GM23248 (cell line): ENCODE data around the gene SCLY. TPM values are rescaled to one million over a fixed set of nuclear protein-coding genes. Genes with fewer than 3 reads are reported as not detected.

Source experiments
- DNase-seq: peaks from one replicate; pipeline ENCODE4 v3.0.0-alpha.2; 2015
- H2AFZ ChIP-seq: fragments of 200-600 bp; sonication (generic); 2 replicates; pipeline ENCODE4 v1.6.1; 2016; ENCODE audit warnings: antibody characterized with exemption
- H3F3A ChIP-seq: fragments of 200-600 bp; sonication (generic); 2 replicates; pipeline ENCODE4 v1.6.1; 2016; ENCODE audit warnings: mild to moderate bottlenecking, antibody characterized with exemption, mixed run types; ENCODE audit not compliant: insufficient read depth
- H3K27ac ChIP-seq: fragments of 200-600 bp; sonication (generic); 2 replicates; pipeline ENCODE4 v1.5.1; 2016; ENCODE audit warnings: mild to moderate bottlenecking
- H3K27me3 ChIP-seq: fragments of 200-600 bp; sonication (generic); replicated peaks from 2 replicates; pipeline ENCODE4 v1.6.1; 2016; ENCODE audit warnings: mild to moderate bottlenecking; ENCODE audit not compliant: insufficient read depth
- H3K36me3 ChIP-seq: fragments of 200-600 bp; sonication (generic); 2 replicates; pipeline ENCODE4 v1.6.1; 2016; ENCODE audit warnings: low read depth, mild to moderate bottlenecking
- H3K4me1 ChIP-seq: fragments of 200-600 bp; sonication (generic); 2 replicates; pipeline ENCODE4 v1.6.1; 2016; ENCODE audit warnings: mild to moderate bottlenecking; ENCODE audit not compliant: insufficient read depth
- H3K4me2 ChIP-seq: fragments of 200-600 bp; sonication (generic); one replicate; pipeline ENCODE4 v1.6.1; 2016; ENCODE audit warnings: mild to moderate bottlenecking; ENCODE audit not compliant: unreplicated experiment
- H3K4me3 ChIP-seq: fragments of 200-600 bp; sonication (generic); 2 replicates; pipeline ENCODE4 v1.5.1; 2016; ENCODE audit warnings: mild to moderate bottlenecking
- H3K79me2 ChIP-seq: fragments of 200-600 bp; sonication (generic); 2 replicates; pipeline ENCODE4 v1.6.1; 2016; ENCODE audit warnings: mild to moderate bottlenecking; ENCODE audit not compliant: insufficient read depth
- H3K9ac ChIP-seq: fragments of 200-600 bp; sonication (generic); 2 replicates; pipeline ENCODE4 v1.6.1; 2016; ENCODE audit warnings: mild to moderate bottlenecking
- H3K9me2 ChIP-seq: fragments of 200-600 bp; sonication (generic); 2 replicates; pipeline ENCODE4 v1.6.1; 2016; ENCODE audit warnings: mixed run types, mild to moderate bottlenecking, moderate library complexity; ENCODE audit not compliant: insufficient read depth
- H3K9me3 ChIP-seq: fragments of 200-600 bp; sonication (generic); one replicate; pipeline ENCODE4 v1.6.1; 2017; ENCODE audit warnings: low read depth
- H4K20me1 ChIP-seq: fragments of 200-600 bp; sonication (generic); 2 replicates; pipeline ENCODE4 v1.6.0; 2016; ENCODE audit not compliant: insufficient read depth
- EZH2 ChIP-seq: fragments of 200-600 bp; sonication (generic); IDR thresholded peaks from 2 replicates; pipeline ENCODE4 v1.6.1; 2018; ENCODE audit warnings: antibody characterized with exemption, mild to moderate bottlenecking; ENCODE audit not compliant: insufficient read depth, poor library complexity, severe bottlenecking
- EZH2phosphoT487 ChIP-seq: fragments of 200-600 bp; sonication (generic); IDR thresholded peaks from 2 replicates; pipeline ENCODE4 v1.6.1; 2018; ENCODE audit warnings: antibody characterized with exemption, moderate library complexity, mild to moderate bottlenecking, low read depth; ENCODE audit not compliant: insufficient read depth
- WGBS, 2 experiments: methylation state at CpG; one replicate each; pipeline ENCODE4 v1.1.6; 2015 to 2017; ENCODE audit warnings: low lambda C conversion rate in 2 of 2, low coverage in 1 of 2; ENCODE audit errors: missing lambda C conversion rate in 2 of 2; 5-methylcytosine and 5-hydroxymethylcytosine counted together
- in situ Hi-C: fragments of 300-500 bp; cut with MboI; formaldehyde crosslinking; loops from 2 replicates; pipeline ENCODE4 v1.15.0; 2020
- polyA plus RNA-seq: library from polyadenylated mRNA; unstranded; fragments of >200 nt; fragmentation: Nextera tagmentation; extraction: Ambion mirVana; gene quantifications from 2 replicates; pipeline ENCODE4 v1.2.1, GENCODE V29; 2016
- total RNA-seq: library from RNA; depleted of rRNA; stranded (reverse); fragments of >200 nt; shearing (Covaris generic); gene quantifications from 2 replicates; pipeline ENCODE4 v1.2.3, GENCODE V29; 2014

The SCLY gene
- total and polyA plus RNA-seq, 2 experiments from 2014 or later, result 10.3 to 14.8 TPM

DNA sequence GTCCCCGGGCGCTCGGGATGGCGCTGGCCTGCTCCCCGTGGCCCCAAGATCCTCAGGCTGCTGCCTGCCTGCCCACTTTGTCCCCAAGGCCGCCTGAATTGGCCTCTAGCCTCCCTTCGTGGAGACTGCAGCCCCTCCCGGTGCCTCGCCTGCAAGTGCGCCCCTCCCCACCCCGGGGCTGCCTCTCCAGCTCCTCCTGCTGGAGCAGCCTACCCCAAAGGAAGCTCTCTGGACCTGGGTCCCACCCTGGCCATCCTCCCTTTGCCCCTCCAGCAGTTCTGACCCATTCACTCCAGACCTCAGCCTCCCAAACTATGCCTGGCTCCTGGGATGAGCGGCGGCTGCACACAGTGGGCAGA lies 45.5 kb downstream of the SCLY start:
- TF ChIP-seq EZH2, result no peak
- no peak for TF ChIP-seq EZH2phosphoT487
- H3K9me3 ChIP-seq, result no peaks in the 10 kb centered on the region
- no peaks in the 10 kb centered on the region for H4K20me1 ChIP-seq
- in situ Hi-C loops, result no loop called here
- WGBS, 2 experiments, result 71 to 76% methylated on average over 13 of the region's 13 CpGs
- no peaks in the 10 kb centered on the region for H3K4me1 ChIP-seq
- no peaks in the 10 kb centered on the region for H3K79me2 ChIP-seq
- no peak overlapping the region for H2AFZ ChIP-seq
- no peak overlapping the region for H3K27ac ChIP-seq
- no peak for DNase-seq
- no peaks in the 10 kb centered on the region for H3F3A ChIP-seq
- H3K36me3 ChIP-seq, result no peaks in the 10 kb centered on the region
- H3K4me3 ChIP-seq, result no peak overlapping the region
- no peaks in the 10 kb centered on the region for H3K9me2 ChIP-seq
- no peaks in the 10 kb centered on the region for H3K27me3 ChIP-seq
- no peak overlapping the region for H3K9ac ChIP-seq
- no peak overlapping the region for H3K4me2 ChIP-seq

DNA sequence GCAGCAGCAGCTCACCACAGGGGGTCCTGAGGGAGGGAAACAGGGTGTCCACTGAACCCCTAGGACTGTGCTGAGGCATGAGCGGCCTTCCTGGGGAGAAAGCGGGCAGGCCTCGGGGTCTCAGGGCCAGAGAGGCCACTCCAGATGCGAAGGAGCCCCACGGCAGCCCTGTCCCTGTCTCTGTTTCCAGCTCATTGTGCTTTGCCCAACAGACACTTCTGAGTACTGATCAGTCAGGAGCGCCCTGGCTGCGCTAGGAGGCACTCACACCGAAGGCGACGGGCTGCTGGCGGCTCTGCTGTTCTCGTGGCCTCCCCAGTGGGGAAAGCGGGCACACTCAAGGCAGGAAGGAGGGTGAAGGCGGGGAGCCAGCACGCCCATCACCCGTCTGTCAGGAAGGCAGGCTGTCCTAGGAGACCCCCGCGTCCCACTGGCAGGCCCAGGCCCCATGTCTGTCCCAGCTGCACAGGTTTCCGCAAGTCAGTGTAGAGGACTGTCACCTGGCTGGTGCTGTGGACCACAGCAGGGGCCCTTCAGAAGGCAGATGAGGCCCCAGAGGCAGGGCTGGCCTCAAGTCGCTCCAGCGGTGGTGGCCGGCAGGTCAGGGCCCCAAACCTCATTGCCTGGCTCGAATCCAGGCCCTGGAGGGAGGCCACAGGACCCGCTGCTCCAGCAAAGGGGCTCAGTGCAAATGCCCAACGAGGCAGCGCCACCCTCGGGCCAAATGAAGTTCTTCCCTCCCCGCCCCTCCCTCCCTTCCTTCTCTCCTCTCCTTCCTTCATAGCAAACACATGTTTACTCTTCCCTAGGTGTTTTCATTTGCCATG lies 46.1 kb downstream of the SCLY start:
- Histone ChIP-seq H4K20me1 (no peaks in the 10 kb centered on the region), H2AFZ (no peak overlapping the region), H3K79me2 (no peaks in the 10 kb centered on the region), H3K36me3 (no peaks in the 10 kb centered on the region), H3K9me3 (no peaks in the 10 kb centered on the region), H3K9ac (no peak overlapping the region), H3K4me1 (no peaks in the 10 kb centered on the region), H3F3A (no peaks in the 10 kb centered on the region), H3K4me2 (no peak overlapping the region), H3K27ac (no peak overlapping the region), H3K9me2 (no peaks in the 10 kb centered on the region), H3K4me3 (no peak overlapping the region), H3K27me3 (no peaks in the 10 kb centered on the region)
- WGBS, 2 experiments, result 73 to 81% methylated on average over 22 to 26 of the region's 28 CpGs
- DNase-seq, result no peak
- in situ Hi-C loops, result no loop called here
- TF ChIP-seq EZH2phosphoT487 (no peak), EZH2 (no peak)

DNA sequence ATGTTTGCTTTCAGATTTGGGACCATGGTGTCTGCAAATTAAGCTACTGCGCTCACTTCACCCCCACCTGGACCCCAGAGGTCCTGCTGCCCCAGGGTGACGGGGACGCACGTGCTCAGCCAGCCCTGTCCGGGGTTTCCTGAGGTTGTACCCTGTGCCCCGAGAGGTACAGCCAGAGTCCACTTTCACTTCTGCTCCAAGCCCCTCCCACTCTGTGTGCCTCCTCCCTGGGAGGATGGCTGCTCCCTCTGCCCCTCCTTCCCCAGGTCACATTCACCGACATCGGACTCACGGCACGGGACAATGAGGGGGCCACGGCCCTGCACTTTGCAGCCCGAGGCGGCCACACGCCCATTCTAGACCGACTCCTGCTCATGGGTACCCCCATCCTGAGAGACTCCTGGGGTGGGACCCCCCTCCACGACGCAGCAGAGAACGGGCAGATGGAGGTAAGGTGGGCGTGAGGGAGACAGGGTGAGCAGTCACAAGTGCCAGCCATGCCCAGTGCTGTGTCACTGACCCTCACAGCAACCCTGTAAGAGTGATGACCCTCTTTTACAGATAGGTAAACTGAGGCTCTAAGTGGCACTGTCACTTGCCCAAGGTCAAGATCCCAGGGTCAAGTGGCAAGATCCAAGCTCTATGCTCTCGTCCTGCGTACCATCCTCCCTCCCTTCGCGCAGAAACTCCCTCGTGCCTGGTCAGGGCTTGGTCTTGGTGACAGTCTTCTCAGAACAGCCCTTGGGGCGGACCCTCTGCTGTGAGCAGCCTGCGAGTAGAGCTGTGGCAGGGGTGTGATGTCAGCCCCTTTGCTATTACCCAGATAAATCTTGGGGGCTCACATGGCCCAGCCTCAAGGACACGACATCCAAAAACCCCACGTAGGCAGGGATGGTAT lies 47.0 kb downstream of the SCLY start:
- no peak for DNase-seq

DNA sequence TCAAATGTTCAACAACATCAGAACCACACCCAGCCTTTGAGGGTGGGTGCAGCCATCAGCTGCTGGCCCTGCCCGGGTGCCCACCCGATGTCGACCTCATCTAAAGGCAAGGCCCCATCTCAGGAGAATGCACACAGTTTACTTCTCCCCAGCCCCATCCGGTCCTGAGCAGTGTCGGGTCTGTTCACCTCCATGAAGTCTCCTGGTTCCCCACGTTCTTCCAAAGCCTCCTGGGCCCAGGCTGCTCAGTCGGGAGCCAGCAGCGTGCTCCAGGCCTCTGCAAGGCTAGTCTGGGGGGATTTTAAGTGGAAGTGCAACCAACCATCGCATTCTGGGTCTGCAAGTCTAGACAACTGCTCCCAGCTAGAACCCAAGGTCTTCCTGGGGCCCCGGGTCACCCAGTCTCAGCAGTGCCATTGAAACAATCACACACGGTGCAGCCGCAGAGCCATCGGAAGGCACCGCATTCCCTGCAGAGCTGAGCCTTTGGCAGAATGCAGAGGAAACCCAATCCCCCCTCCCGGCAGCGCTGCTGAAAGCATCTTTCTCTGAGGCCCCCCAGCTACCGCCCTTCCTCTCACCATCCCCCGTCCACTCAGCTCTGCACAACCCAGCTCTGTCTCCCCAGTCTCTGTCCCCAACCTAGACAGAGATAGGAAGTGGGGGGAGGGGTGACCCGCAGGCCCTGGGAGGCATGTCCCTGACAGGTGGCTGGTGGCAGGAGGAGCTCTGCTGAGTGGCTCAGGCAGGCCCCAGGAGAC lies 47.8 kb downstream of the SCLY start:
- Histone ChIP-seq H3K36me3 (no peaks in the 10 kb centered on the region), H3K4me2 (no peak overlapping the region), H3K4me1 (no peaks in the 10 kb centered on the region), H3K79me2 (no peaks in the 10 kb centered on the region), H3K9ac (no peak overlapping the region), H3K9me3 (no peaks in the 10 kb centered on the region), H2AFZ (no peak overlapping the region), H3K9me2 (no peaks in the 10 kb centered on the region), H3K27me3 (no peaks in the 10 kb centered on the region), H3K4me3 (no peak overlapping the region), H4K20me1 (no peaks in the 10 kb centered on the region), H3K27ac (no peak overlapping the region), H3F3A (no peaks in the 10 kb centered on the region)
- in situ Hi-C loops, result no loop called here
- no peak for TF ChIP-seq EZH2phosphoT487
- WGBS, 2 experiments, result 37 to 43% methylated on average over 19 of the region's 19 CpGs
- DNase-seq, result no peak

More for the DNA sequence above, 47.0 kb downstream of the SCLY start:
- no peaks in the 10 kb centered on the region for H3K4me1 ChIP-seq
- no peak overlapping the region for H3K4me2 ChIP-seq
- no peaks in the 10 kb centered on the region for H3K27me3 ChIP-seq
- in situ Hi-C loops, result no loop called here
- H3K9me3 ChIP-seq, result no peaks in the 10 kb centered on the region
- 84 to 86% methylated on average over 28 of the region's 28 CpGs for WGBS, 2 experiments
- no peaks in the 10 kb centered on the region for H4K20me1 ChIP-seq
- H3K9me2 ChIP-seq, result no peaks in the 10 kb centered on the region
- H2AFZ ChIP-seq, result no peak overlapping the region
- no peaks in the 10 kb centered on the region for H3K36me3 ChIP-seq
- H3K27ac ChIP-seq, result no peak overlapping the region
- H3F3A ChIP-seq, result no peaks in the 10 kb centered on the region
- no peak overlapping the region for H3K9ac ChIP-seq
- TF ChIP-seq EZH2phosphoT487 (no peak), EZH2 (no peak)
- no peak overlapping the region for H3K4me3 ChIP-seq
- no peaks in the 10 kb centered on the region for H3K79me2 ChIP-seq
